Fibroblast of skin of right biceps (primary cell): Measurements from ENCODE around the gene MASP1.
"Not testable (repeated sequence)": the region's sequence is repeated elsewhere in the genome, so short reads cannot be mapped to it uniquely, and the experiment has no call there.

Experiments used
- DNase-seq: peaks from one replicate; pipeline ENCODE4 v3.0.0-alpha.2; 2013

Gene MASP1

DNA sequence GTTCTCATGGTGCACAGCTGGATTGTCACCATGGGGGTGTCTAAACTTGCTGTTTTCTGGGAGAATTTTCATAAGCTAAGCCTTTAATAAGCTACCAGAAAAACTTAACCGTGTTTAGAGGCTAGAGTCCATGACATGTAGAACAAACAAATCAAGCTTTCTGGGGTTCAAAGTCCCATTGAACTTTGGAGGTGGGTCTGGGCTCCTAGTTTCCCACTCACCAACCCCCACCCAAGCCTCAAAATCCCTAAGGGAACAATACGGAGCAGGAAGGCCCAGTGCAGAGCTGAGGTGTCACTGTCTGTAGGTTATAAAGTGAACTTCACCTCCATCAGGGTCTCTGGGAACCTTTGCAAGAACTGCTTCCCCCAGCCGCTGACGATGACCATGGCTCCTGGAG is 68.7 kb downstream of the MASP1 start:
- no peak for DNase-seq

DNA sequence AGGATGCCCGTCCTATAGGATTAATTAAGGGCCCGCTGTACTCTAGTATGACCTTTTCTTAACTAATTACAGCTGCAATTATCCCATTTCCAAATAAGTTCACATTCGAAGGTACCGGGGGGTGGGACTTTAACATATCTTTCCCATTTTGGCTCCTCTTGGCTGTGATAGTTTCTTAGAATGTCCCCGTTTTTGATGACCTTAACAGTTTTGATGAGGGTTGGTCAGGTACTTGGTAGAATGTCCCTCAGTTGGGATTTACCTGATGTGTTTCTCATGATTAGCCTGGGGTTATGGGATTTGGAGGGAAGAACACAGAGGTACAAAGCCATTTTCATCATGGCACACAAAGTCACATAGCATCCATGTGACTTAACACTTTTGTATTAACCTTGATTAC is 76.1 kb downstream of the MASP1 start:
- DNase-seq = no peak

DNA sequence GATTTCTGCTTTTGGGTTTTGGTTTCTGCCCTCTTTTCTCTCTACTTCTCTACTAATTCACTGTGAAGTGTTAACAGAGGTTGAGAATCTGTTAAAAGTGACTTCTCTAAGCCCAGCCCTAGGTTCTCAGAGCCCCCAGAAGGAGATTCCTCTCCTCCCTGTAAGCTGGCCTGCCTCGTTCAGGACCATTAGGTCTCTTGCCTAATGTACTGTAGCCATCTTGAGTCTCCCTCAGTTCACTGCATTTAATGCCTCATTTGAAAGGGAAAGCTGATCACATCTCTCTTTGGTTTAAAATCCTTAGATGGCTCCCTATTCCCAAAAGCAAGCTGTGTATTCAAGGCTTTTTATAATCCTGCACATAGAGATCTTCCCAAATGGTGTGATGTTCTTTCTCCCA is 77.9 kb downstream of the MASP1 start:
- no peak for DNase-seq

DNA sequence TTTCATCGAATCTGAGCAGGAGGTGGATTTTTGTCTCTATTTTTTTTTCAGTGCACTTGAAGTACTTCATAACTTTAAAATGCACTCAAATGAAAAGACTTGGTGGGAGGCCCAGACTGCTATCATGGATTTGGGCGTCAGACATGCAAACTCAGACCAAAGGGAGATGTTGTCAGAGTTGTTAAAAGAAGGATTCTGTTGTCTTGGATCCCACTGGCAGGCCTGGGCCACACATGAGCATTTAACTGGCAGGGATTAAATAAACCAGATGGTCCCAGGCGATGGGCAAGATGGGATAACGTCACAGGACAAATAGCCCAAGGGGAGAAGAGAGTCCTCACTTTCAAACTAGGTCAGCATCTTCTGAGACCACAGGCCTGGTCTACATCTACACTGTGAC is 78.8 kb downstream of the MASP1 start:
- DNase-seq = no peak

DNA sequence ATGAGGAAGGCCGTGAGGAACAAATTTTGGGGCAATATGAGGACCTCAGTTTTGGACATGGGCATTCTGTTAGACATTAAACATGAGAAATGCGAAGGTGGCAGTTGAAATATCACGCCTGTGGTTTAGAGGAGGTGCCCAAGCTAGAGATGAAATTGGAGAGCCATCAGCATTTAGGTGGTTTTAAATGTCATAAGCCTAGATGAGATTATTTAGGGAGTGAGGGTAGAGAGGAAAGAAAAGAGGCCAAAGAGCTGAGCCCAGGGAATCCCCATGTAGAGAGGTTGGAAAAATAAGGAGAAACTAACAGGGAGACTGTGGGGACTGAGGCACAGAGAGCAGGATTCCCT is 79.4 kb downstream of the MASP1 start:
- DNase-seq = no peak

DNA sequence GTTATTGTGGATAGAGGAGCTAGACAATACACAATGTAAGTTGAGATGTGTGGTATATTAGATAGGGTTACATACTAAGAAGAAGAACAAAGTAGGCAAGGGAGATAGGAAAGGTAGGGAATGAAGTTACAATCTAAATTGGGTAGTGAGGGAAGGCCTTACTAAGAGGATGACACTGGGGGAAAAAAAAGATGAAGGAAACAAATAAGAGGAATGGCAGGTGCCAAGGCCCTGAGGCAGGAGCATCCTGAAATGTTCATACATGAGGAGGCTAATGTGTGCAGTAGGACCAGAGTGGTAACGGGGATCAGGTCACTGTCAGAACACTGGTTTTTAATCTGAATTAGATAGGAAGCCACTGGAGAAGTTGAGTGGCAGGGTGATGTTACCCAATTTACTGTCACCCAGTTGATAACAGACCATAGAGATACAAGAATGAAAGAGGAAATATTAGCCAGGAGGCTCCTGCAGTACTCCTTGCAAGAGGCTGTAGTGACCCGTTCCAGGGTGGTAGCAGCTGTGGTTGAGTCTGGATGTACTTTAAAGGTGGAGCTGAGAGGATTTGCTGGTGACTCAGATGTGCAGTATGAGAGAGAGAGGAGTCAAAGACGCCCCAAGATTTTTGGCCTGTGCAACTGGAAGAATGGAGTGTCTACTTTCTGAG is 79.9 kb downstream of the MASP1 start:
- DNase-seq = peak; percentile 27

DNA sequence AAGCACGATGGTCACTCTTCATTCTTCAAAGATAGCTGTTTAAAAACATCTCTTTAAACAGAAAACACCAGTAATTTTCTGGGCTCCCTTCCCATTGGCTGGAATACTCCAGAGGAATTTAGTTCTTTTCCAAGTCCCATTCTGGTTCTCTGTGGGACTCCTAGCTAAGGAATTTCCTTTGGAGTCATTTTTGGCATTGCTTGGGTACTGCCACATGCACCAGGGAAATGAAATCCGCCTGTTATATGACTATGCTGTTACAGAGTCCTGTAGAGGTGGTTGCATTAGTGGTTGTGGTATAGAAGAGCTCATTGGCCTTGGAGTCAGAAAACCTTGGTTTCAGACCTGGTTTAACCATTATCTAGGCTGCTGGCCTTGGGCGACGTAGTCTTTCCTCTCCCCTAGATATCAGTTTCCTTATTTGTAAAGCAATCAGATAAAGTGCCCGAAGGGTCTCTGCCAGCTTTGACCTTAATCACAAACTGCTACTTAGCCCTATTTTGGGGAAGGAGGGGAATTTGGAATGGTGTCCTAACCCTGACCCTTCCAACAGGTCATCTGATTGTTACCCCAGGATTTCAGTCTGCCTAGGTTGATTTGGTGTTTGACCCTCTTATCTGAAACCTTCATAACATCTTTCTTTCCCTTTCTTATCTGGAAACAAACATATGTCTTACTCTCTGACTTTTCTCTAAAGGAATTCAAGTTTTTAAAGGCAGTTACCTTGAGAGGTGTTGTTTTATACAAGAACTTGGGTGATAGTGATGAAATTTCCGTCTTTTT is 80.8 kb downstream of the MASP1 start:
- peak; percentile 74 for DNase-seq

DNA sequence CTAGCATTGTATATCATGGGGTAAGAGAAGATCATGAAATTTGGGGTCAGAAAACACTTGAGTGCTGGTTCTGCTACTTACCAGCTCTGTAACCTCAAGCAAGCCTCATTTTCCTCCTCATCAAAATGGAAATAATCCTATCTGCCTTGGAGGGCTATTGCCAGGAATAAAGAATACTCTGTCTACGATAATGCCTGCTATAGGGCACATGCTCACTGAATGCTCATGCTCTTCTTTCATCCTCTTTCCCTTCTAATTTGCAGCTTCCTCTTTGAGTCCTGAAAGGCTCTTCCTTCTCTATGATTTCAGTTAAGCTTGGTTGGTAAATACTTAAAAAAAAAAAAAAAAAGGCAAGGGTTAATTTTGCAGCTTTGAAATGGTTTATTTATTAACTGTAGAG is 81.4 kb downstream of the MASP1 start:
- no peak for DNase-seq

DNA sequence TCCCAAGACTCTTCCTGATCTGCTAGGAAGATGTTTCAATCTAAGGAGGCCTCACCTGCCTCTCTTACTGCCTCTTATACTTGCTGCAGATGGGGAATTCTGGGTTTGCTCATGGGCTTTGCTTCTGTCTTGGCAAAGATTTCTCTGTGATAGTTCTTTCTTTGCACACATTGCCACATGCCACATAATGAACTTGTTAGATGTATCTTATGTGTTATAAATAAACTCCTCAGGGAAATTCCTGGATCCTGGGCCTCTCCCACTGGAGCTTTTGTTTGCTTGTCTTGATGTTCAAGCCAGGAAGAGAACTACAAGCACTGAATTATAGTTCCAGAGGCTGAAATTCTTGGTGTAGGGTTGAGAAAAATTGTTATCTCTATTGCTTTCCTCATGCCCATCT is 82.0 kb downstream of the MASP1 start:
- no peak for DNase-seq

DNA sequence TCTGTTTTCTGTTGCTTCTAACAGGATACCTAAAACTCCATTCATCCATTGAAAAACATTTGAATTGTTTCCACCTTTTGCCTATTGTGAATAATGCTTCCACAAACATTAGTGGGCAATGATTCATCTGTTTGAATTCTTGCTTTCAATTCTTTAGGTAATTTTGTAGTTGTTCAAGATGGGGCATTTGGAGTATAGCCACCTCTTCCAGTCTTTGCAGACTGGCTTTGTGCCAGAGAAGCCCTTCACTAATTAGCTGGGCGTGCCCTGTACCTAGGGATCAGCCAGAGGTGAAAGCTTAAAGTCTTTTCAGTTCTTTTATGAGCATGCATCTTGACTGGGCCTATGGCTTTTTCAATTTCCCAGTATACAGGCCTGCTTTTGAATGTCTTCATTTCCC is 83.4 kb downstream of the MASP1 start:
- peak; percentile 60 for DNase-seq

DNA sequence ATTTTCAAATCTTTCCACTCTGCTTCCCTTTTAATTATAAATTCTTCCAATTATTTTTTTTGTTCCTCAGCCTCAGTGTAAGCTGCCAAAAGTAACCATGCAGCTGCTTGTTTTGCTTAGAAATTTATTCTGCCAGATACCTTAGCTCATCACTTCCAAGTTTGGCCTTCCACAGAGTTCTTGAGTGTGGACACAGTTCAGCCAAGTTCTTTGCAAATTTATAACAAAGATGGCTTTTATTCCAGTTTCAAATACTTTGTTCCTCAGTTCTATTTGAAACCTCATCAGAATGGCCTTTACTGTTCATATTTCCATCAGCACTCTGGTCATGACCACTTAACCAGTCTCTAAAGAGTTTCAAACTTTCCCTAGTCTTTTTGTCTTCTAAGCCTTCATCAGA is 83.9 kb downstream of the MASP1 start:
- no peak for DNase-seq

DNA sequence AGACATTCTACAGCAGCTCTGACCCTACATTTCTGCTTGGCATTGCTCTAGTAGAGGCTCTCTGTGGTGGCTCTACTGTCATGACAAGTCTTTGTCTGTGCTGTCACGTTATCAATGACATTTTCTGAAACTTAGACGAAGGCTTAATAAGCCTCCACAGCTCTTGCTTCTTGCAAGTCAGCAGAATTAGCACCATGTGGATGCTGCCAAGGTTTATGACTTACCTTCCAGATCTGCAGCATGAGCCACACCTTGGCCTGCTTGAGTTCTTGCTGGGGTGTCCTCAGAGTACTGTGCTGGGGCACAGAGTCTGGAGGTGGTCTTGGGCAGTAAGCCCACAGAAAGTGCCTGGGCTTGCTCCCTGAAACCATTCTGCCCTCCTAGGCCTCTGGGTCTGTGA is 84.5 kb downstream of the MASP1 start:
- no peak for DNase-seq

DNA sequence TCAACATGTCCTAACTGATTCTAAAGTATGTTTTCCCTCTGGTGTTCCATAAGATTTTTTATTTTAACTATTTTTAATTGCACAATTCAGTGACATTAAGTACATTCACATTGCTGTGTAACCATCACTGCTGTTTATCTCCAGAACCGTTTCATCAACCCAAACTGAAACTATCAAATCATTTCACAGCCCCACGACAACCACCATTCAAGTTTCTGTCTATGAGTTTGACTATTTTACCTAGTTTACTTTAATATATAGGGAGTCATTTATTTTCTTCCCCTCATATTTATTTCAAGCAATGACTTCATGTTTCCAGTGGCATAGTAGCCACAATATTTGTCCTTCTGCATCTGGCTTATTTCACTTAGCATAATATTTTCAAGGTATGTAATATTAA is 85.9 kb downstream of the MASP1 start:
- no peak for DNase-seq

DNA sequence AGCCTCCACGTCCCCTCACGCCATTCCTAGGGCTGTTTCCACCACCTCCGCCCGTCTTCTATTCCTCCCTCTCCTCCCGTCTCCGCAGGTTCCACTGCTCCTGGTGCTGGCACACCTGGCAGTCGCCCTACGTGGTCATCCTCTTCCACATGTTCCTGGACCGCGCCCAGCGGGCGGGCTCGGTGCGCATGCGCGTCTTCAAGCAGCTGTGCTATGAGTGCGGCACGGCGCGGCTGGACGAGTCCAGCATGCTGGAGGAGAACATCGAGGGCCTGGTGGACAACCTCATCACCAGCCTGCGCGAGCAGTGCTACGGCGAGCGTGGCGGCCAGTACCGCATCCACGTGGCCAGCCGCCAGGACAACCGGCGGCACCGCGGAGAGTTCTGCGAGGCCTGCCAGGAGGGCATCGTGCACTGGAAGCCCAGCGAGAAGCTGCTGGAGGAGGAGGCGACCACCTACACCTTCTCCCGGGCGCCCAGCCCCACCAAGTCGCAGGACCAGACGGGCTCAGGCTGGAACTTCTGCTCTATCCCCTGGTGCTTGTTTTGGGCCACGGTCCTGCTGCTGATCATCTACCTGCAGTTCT is 92.0 kb downstream of the MASP1 start:
- DNase-seq = not testable (repeated sequence)

DNA sequence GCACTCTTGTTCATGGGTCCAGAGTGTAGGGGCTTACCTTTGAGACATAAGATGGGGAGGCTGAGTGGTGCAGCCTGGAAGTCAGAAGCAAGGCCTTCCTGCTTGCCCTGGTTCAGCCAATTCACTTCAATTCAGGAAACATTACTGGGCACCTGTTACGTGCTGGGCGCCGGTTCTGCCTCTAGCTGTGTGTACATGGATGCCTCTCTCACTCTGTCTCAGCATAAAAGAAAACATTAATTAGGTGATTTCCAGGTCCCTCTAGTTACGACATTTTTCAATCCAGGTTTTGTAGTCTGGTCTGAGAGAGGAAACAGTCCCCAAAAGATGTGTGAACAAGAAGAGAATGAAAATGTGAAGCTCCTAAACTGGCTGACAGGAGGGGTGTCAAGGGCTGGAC is 93.0 kb downstream of the MASP1 start:
- no peak for DNase-seq

DNA sequence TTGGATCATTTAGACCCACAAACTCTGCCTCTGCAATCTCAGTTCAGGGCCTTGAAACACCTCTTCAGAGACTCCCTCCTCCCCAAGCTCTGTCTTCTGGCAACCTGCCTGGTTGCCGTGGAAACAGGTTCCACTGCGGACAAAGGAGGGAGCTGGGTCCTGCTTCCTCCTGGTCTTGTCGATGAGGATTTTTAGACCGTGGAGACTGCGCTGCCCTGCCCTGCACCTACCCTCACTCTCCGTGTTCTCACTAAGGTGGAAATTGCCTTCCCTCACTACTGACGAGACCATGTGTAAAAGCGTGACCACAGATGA is 94.2 kb downstream of the MASP1 start, which contains the start of gene RTP1:
Gene RTP1 (plus strand): TSS at position 152 of the 315 bp plus-strand sequence. CDS start 30 bp downstream, at position 182.
- DNase-seq = no peak

DNA sequence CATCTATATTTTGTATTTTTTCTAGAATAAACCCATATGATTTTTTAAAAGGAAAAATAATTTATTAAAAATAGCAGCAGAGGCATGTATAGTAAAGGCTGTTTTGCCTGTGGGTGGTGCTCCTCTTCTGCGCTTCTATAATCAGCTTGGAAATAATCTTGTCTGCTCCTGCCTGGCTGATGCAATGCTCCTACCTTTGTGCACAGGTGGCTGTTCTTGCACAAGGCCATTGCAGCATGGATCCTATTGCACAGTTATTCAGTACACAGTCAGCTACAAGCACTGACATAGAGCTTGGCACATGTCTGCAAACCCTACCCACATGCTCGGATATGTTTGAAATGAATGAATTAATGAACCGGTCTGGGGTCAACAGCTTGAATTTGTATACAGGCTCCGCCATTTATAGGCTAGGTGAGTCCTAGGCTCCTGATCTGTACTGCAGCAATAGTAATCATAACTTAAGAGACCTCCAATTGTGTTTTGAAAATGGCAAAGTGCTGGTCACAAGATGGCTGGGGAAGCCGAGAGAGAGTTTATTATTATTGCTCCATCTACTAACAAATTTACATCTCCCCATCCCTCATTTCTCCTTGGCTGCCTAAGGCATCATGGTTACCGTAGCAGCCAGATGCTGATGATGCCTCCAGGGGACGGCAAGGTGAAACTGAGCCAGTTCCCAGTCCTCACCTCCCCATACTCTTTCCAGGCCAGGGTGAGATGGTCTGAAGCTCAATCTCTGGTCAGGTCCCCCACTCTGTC is 94.8 kb downstream of the MASP1 start:
- no peak for DNase-seq

DNA sequence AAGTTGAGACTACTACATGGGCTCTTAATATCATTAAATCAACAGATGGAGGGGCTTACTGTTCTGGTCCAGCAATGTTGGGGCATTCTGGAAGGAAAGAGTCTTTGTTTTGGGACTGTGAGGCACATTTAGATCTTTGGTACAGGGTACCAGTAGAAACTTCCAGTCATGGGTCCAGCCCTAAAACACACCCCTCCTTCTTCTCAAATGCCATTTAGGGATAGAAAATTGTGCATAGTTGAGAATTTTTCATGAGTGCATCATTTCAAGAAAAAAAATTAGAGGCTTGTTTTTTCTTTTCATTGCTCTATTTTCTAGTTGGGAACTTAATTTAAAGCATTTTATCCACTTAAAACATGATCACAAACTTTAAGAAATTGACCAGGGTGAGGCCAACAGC is 98.4 kb downstream of the MASP1 start:
- no peak for DNase-seq

DNA sequence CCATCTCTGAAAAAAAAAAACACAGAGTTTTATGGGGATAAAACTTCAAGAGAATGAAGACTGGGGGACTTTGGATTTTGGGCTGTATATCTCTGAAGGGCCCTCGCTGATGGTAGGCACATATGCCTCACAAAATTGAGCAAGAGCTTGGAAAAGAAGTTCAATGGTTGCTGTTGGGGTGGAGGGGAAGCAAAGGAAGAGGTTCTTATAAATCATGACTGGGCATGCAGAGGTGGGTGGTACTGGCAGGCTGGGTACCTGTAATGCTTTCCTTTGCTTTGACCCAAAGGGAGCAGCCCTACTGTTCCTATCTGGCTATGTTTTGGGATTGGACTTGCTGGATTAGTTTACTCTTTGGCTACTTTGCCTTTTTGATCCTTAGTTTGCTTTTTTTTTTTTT is 100.3 kb downstream of the MASP1 start:
- DNase-seq = no peak

DNA sequence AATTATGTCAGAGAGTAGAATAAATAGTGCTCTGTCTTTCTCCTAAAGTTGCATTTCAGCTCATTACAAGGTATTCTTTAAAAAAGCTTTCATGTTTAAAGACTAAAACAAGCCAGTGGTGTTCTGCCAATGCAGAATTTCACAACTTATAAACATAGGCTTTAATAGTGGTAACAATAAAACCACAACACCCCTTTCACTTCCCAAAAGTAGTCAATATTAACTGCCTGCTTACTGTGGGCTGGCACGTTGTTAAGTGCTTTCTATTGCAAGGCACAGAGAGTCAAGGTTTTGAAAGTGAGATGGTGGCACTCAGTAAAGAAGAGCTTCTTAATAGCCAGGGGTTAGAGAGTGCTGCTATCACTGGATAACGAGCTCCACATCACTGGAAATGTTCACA is 102.6 kb downstream of the MASP1 start:
- DNase-seq = no peak

DNA sequence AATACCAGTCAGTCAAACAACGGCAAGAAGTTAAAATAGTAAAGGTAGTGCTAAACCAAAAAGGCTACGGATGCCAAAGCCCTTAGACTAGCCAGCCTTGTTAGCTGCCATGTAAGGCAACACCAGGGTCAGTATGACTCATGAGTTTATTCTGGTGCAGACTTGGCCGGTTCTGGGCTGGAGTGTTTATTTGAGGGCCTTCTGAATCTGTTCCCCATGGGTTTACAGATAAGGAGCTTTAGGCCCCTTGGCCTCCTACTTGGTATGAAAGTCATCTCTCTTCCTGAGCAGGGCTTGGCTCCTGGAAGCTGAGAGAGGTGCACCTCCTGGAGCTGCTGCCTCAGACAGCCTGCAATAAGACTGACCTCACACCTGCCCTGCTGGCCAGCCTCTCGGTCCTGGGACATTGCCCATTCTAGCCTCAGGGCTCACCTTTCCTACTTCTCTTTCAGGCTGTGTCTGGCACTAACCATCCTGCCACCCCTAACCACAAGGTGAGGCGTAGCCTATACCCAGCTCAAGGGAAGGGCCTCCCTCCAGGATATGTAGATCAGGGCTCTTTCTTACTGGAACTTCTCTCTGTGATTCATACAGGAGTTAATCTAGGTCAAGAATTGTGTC is 104.6 kb downstream of the MASP1 start:
- peak; percentile 68 for DNase-seq

DNA sequence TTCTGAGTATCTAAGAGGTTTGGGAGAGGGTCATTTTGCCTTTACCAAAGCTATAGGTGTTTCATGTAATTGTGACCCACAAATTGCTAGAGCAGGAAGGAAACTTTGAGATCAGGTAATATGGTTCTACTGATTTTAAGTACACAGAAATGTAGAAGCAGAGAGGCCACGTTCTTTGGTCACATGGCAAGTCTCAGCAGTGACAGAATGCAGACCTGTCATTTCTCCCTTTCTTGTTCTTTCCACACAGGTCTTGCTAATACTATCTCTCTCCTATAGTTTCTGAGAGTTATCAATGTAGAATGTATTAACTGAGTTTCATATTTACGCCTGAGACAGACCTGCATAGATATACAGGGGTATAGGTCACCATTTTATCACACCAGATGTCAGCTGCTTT is 105.2 kb downstream of the MASP1 start:
- DNase-seq = no peak

DNA sequence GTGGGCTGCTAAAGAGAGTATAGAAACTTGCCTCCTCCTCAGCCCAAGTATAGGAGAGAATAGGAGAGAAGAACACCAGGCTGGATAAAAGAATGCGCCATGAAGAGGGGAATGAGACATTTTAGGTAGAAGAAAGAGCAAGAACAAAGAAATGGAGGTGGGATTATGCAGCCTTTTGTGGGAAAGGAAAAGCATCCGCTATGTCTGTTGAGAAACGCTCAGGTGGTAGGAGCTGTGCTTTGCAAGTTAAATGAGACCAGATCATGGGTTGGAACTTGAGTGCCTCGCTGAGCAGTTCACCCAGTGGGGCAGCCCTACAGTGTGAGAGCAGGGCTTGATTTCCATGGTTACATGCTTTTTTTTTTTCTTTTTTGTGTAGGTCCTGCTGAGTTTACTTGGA is 105.8 kb downstream of the MASP1 start:
- no peak for DNase-seq
